IMR-90 (cell line): Measurements from ENCODE around the gene SNAPIN. TPM values are rescaled to one million over a fixed set of nuclear protein-coding genes. Genes with fewer than 3 reads are reported as not detected.
A peak's percentile ranks its signal among the peaks of the same experiment; 100 is the strongest.

ENCODE experiments used
- ATAC-seq: fragments of 200-7000 bp; cut with Tn5 transposase; 2 replicates; pipeline ENCODE4 v1.9.1; 2020; ENCODE audit warnings: low read depth, mild to moderate bottlenecking, moderate library complexity
- BruUV-seq: library from RNA; stranded (reverse); fragments of 400-500 nt; replicated peaks from 2 replicates; lab custom pipeline; 2021; lab: Mats Ljungman, UMichigan
- CTCF ChIA-PET: fragments of 300-600 bp; formaldehyde crosslinking; extraction: SDS; loops from one replicate; lab custom pipeline; 2021; ENCODE audit warnings: antibody characterized with exemption; lab: Yijun Ruan, JAX
- POLR2A ChIA-PET: fragments of 300-600 bp; sonication (Branson Sonifier 250); formaldehyde crosslinking; loops from one replicate; lab custom pipeline; 2022; ENCODE audit warnings: antibody characterized with exemption; ENCODE audit not compliant: unreplicated experiment; lab: Charles Lee
- DNase-seq: peaks from one replicate; pipeline ENCODE4 v3.0.0; 2013
- H2AFZ ChIP-seq: replicated peaks from 2 replicates; pipeline ENCODE3; 2013; ENCODE audit warnings: low read length, mild to moderate bottlenecking; ENCODE audit not compliant: poor library complexity
- H2AK5ac ChIP-seq: 2 replicates; pipeline ENCODE4 v1.6.1; 2013; ENCODE audit warnings: low read depth, low read length, inconsistent platforms
- H2AK9ac ChIP-seq: replicated peaks from 2 replicates; pipeline ENCODE3; 2013; ENCODE audit warnings: mild to moderate bottlenecking, low read depth, low read length, moderate library complexity; ENCODE audit not compliant: poor library complexity
- H2BK120ac ChIP-seq: 2 replicates; pipeline ENCODE4 v1.6.1; 2013; ENCODE audit warnings: low read depth, low read length, inconsistent platforms
- H2BK15ac ChIP-seq: 3 replicates; pipeline ENCODE4 v1.6.1; 2013; ENCODE audit warnings: low read depth, low read length, inconsistent platforms
- H2BK20ac ChIP-seq: 2 replicates; pipeline ENCODE4 v1.6.1; 2013; ENCODE audit warnings: low read depth, mild to moderate bottlenecking, inconsistent platforms, low read length, moderate library complexity
- H2BK5ac ChIP-seq: 2 replicates; pipeline ENCODE4 v1.6.1; 2013; ENCODE audit warnings: mild to moderate bottlenecking, low read depth, low read length, inconsistent platforms; ENCODE audit not compliant: poor library complexity, severe bottlenecking
- H3K14ac ChIP-seq: replicated peaks from 2 replicates; pipeline ENCODE4 v1.6.1; 2013; ENCODE audit warnings: low read depth, low read length, inconsistent platforms
- H3K18ac ChIP-seq: 2 replicates; pipeline ENCODE4 v1.6.1; 2013; ENCODE audit warnings: low read depth, low read length, control low read depth
- H3K23ac ChIP-seq: 2 replicates; pipeline ENCODE4 v1.6.1; 2013; ENCODE audit warnings: low read depth, low read length, inconsistent platforms
- H3K27ac ChIP-seq: 2 replicates; pipeline ENCODE4 v1.5.1; 2013; ENCODE audit warnings: mild to moderate bottlenecking, control low read depth, low read length; ENCODE audit not compliant: insufficient read depth
- H3K27me3 ChIP-seq: 2 replicates; pipeline ENCODE4 v1.6.1; 2013; ENCODE audit warnings: low read length; ENCODE audit not compliant: control insufficient read depth, insufficient read depth
- H3K36me3 ChIP-seq: 2 replicates; pipeline ENCODE4 v1.6.1; 2013; ENCODE audit warnings: low read length, mixed read lengths; ENCODE audit not compliant: control insufficient read depth, insufficient read depth
- H3K4ac ChIP-seq: 2 replicates; pipeline ENCODE4 v1.6.1; 2013; ENCODE audit warnings: low read depth, low read length, inconsistent platforms
- H3K4me1 ChIP-seq: 2 replicates; pipeline ENCODE4 v1.6.1; 2013; ENCODE audit warnings: low read length, mixed read lengths; ENCODE audit not compliant: control insufficient read depth, insufficient read depth
- H3K4me2 ChIP-seq: 2 replicates; pipeline ENCODE4 v1.6.1; 2013; ENCODE audit warnings: low read depth, mild to moderate bottlenecking, control low read depth, low read length, moderate library complexity
- H3K4me3 ChIP-seq: 2 replicates; pipeline ENCODE4 v1.5.1; 2013; ENCODE audit warnings: low read depth, mild to moderate bottlenecking, control low read depth, low read length, moderate library complexity; ENCODE audit not compliant: insufficient read depth
- H3K56ac ChIP-seq: 2 replicates; pipeline ENCODE4 v1.6.1; 2013; ENCODE audit warnings: low read length, inconsistent platforms; ENCODE audit not compliant: insufficient read depth; ENCODE audit errors: extremely low read depth
- H3K79me1 ChIP-seq, 2 experiments: 2 replicates each; pipeline ENCODE4 v1.6.1; 2013; ENCODE audit warnings: low read length in 2 of 2, inconsistent platforms in 1 of 2, low read depth in 1 of 2
- H3K9ac ChIP-seq: 2 replicates; pipeline ENCODE4 v1.6.1; 2013; ENCODE audit warnings: low read depth, low read length, control low read depth
- H3K9me1 ChIP-seq: 2 replicates; pipeline ENCODE4 v1.6.1; 2013; ENCODE audit warnings: low read length, inconsistent platforms; ENCODE audit not compliant: insufficient read depth
- H3K9me3 ChIP-seq: 2 replicates; pipeline ENCODE4 v1.6.1; 2013; ENCODE audit warnings: low read length; ENCODE audit not compliant: control insufficient read depth, insufficient read depth
- H4K20me1 ChIP-seq: 2 replicates; pipeline ENCODE4 v1.6.1; 2013; ENCODE audit warnings: low read length, inconsistent platforms; ENCODE audit not compliant: insufficient read depth
- H4K5ac ChIP-seq: 2 replicates; pipeline ENCODE4 v1.6.1; 2013; ENCODE audit warnings: mild to moderate bottlenecking, low read depth, low read length, control low read depth
- H4K8ac ChIP-seq, 2 experiments: 2 replicates each; pipeline ENCODE4 v1.6.1; 2013; ENCODE audit warnings: low read depth in 2 of 2, low read length in 2 of 2, control low read depth in 1 of 2, inconsistent platforms in 1 of 2
- H4K91ac ChIP-seq: 2 replicates; pipeline ENCODE4 v1.6.1; 2013; ENCODE audit warnings: low read depth, low read length, inconsistent platforms; ENCODE audit not compliant: insufficient read depth
- BHLHE40 ChIP-seq: fragments of 150-350 bp; IDR thresholded peaks from 2 replicates; pipeline ENCODE4 v1.6.1; 2016; ENCODE audit warnings: mild to moderate bottlenecking, low read depth, low read length
- CEBPB ChIP-seq: IDR thresholded peaks from 2 replicates; pipeline ENCODE4 v1.6.1; 2012; ENCODE audit warnings: low read depth, low read length, improper control_type of control experiment
- CHD1 ChIP-seq: IDR thresholded peaks from 2 replicates; pipeline ENCODE4 v1.6.1; 2012; ENCODE audit warnings: low read depth, low read length, improper control_type of control experiment
- FOS ChIP-seq: fragments of 150-350 bp; IDR thresholded peaks from 2 replicates; pipeline ENCODE4 v1.6.1; 2016; ENCODE audit warnings: low read depth, low read length
- MAZ ChIP-seq: IDR thresholded peaks from 2 replicates; pipeline ENCODE4 v1.6.1; 2012; ENCODE audit warnings: low read depth, mild to moderate bottlenecking, low read length, improper control_type of control experiment, moderate library complexity, borderline replicate concordance
- MXI1 ChIP-seq: IDR thresholded peaks from 2 replicates; pipeline ENCODE4 v1.6.1; 2012; ENCODE audit warnings: low read depth, mild to moderate bottlenecking, low read length, moderate library complexity, borderline replicate concordance
- NFE2L2 ChIP-seq: fragments of 150-350 bp; IDR thresholded peaks from 2 replicates; pipeline ENCODE4 v1.6.1; 2016; ENCODE audit warnings: low read depth, mild to moderate bottlenecking, low read length
- POLR2A ChIP-seq: IDR thresholded peaks from 2 replicates; pipeline ENCODE4 v1.6.1; 2012; ENCODE audit warnings: mild to moderate bottlenecking, low read depth, low read length
- RCOR1 ChIP-seq: IDR thresholded peaks from 2 replicates; pipeline ENCODE4 v1.6.1; 2012; ENCODE audit warnings: mild to moderate bottlenecking, low read length, improper control_type of control experiment; ENCODE audit not compliant: insufficient replicate concordance
- RFX5 ChIP-seq: IDR thresholded peaks from 2 replicates; pipeline ENCODE4 v1.8.0; 2012; ENCODE audit warnings: low read depth, mild to moderate bottlenecking, low read length, moderate library complexity
- SMC3 ChIP-seq: fragments of 150-350 bp; IDR thresholded peaks from 2 replicates; pipeline ENCODE4 v1.6.1; 2016; ENCODE audit warnings: low read depth, mild to moderate bottlenecking, antibody characterized with exemption, low read length, moderate library complexity
- WGBS, 2 experiments: methylation state at CpG; one replicate each; pipeline versions ENCODE4 v1.1.5 to v1.1.7; 2013; ENCODE audit warnings: missing lambda C conversion rate in 2 of 2; ENCODE audit not compliant: insufficient read length in 1 of 2; ENCODE audit errors: extremely low coverage in 2 of 2; 5-methylcytosine and 5-hydroxymethylcytosine counted together
- dilution Hi-C: fragments of 300-500 bp; cut with HindIII; formaldehyde crosslinking; loops from one replicate; pipeline ENCODE4 v1.14.3; 2018; ENCODE audit warnings: low sequenced_read_pairs; ENCODE audit not compliant: unreplicated experiment
- in situ Hi-C: fragments of 300-500 bp; cut with MboI; formaldehyde crosslinking; loops from 3 replicates; pipeline ENCODE4 v1.14.3; 2019; ENCODE audit warnings: low sequenced_read_pairs, inconsistent platforms, mixed read lengths
- intact Hi-C: fragments of 100-400 bp; cut with micrococcal nuclease; formaldehyde crosslinking; loops from 2 replicates; pipeline ENCODE4 v1.10.0; 2022
- polyA plus RNA-seq, 3 experiments: library from polyadenylated mRNA; depleted of rRNA; stranded (reverse); fragments of >200 nt; gene quantifications; 2 replicates each; pipeline ENCODE4 v1.2.3, GENCODE V29; 2012; ENCODE audit warnings: low replicate concordance in 1 of 3
- total RNA-seq: library from RNA; depleted of rRNA; stranded (reverse); fragments of >200 nt; gene quantifications from 2 replicates; pipeline ENCODE4 v1.2.3, GENCODE V29; 2012
- TF ChIP-seq, protein P1 (sequence below): fragments of 150-350 bp; IDR thresholded peaks from 2 replicates; pipeline ENCODE4 v1.6.1; 2016; ENCODE audit warnings: low read depth, mild to moderate bottlenecking, low read length, moderate library complexity, borderline replicate concordance
- TF ChIP-seq, protein P2 (sequence below): fragments of 150-350 bp; IDR thresholded peaks from 2 replicates; pipeline ENCODE4 v1.6.1; 2017; ENCODE audit warnings: mild to moderate bottlenecking, antibody characterized with exemption, low read length, low read depth
- TF ChIP-seq, protein P3 (sequence below): conservative IDR thresholded peaks from 2 replicates; pipeline ENCODE4 v1.5.1; 2012; ENCODE audit warnings: mild to moderate bottlenecking, low read depth, low read length, improper control_type of control experiment

Gene SNAPIN
- total and polyA plus RNA-seq, 2 of the 4 experiments (the other 2 are of a cell fraction) = 37.4 to 40.9 TPM

DNA sequence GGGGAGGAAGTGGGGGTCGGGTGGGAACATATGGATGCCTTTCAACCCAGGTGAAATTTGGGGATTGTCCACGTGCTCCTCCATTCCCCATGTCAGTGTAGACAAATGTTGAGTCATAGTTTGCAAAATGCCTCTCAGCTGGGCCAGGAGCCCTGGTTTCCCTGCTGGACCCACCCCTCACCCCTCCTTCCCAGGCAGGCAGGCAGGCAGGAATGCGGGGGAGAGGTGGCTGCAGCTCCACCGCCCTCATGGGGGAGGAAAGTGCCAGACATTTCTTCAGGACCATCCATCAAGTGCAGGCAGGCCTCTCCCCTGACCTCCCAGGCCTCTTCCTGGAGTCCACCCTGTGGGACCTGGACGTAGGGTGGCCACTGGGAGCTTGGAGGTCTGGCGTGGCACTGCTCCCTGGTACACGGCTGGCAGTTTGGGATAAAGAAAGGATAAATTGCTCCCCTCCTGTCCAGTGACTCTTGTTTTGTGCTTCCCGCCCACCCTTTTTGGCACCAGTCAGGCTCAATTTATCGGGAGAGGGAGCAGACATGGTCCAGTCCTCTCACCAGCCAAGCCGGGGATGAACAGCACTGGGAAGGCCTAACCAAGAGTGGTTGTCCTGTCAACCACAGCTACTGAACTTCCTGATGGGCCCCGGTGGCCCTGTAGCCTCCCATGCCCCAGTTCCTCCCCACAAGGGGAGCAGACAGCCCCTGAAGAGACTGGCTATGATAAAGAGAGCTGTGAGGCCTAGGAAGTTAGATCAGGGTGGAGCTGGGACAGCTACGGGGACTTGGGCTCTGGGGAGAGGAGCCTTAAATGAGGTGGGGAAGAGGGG, 38.9 kb downstream of the SNAPIN start:
- Histone ChIP-seq H3K9ac (no peak overlapping the region), H3K79me1 (no peaks in the 10 kb centered on the region), H2BK20ac (no peak overlapping the region), H3K9me1 (no peaks in the 10 kb centered on the region), H3K18ac (no peak overlapping the region), H2AFZ (peak overlapping the region; percentile 84), H3K4me2 (no peak overlapping the region), H2BK5ac (no peak overlapping the region), H3K4me1 (peaks cover 2% of the 10 kb centered on the region), H4K8ac (peak overlapping the region in 1 of 2 experiments; percentile 16; a peak in 2 of 4 replicates), H3K14ac (no peak overlapping the region), H3K27me3 (peaks cover 5% of the 10 kb centered on the region; the same call in 1 of the 2 replicates), H4K5ac (peak overlapping the region; percentile 46; the same call in 1 of the 2 replicates), H3K4me3 (no peak overlapping the region), H4K20me1 (no peaks in the 10 kb centered on the region), H2AK5ac (no peak overlapping the region; the same call in 1 of the 2 replicates), H3K27ac (no peak overlapping the region), H2BK15ac (no peak overlapping the region), H3K9me3 (no peaks in the 10 kb centered on the region), H3K36me3 (no peaks in the 10 kb centered on the region), H4K91ac (no peak overlapping the region), H2AK9ac (peak overlapping the region; percentile 58), H3K56ac (no peak overlapping the region), H3K4ac (no peak overlapping the region), H3K23ac (no peak overlapping the region), H2BK120ac (no peak overlapping the region)
- in situ Hi-C loops (no loop called here), dilution Hi-C loops (no loop called here), intact Hi-C loops (no loop called here)
- ATAC-seq = peak; percentile 53
- ChIA-PET POLR2A (interaction anchor here (0.5 kb wide), 1 partner anchor 10 kb away, joined by 5 read pairs; no protein-coding TSS in a partner anchor), CTCF (interaction anchor here (1.2 kb wide), 1 partner anchor 51 kb away, joined by 3 read pairs; no protein-coding TSS in a partner anchor)
- BruUV-seq = no TSS peak
- 88% methylated on average over 3 of the region's 12 CpGs; no CpG with 5 or more reads in 1 of the 2 experiments for WGBS, 2 experiments
- DNase-seq = no peak
- TF ChIP-seq RCOR1 (no peak), MXI1 (no peak), RFX5 (no peak), CEBPB (no peak), FOS (no peak), MAZ (no peak), BHLHE40 (no peak), CHD1 (no peak), NFE2L2 (no peak), POLR2A (no peak), SMC3 (no peak)
- TF ChIP-seq, protein P1, sequence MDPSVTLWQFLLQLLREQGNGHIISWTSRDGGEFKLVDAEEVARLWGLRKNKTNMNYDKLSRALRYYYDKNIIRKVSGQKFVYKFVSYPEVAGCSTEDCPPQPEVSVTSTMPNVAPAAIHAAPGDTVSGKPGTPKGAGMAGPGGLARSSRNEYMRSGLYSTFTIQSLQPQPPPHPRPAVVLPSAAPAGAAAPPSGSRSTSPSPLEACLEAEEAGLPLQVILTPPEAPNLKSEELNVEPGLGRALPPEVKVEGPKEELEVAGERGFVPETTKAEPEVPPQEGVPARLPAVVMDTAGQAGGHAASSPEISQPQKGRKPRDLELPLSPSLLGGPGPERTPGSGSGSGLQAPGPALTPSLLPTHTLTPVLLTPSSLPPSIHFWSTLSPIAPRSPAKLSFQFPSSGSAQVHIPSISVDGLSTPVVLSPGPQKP = no peak
- TF ChIP-seq, protein P2, sequence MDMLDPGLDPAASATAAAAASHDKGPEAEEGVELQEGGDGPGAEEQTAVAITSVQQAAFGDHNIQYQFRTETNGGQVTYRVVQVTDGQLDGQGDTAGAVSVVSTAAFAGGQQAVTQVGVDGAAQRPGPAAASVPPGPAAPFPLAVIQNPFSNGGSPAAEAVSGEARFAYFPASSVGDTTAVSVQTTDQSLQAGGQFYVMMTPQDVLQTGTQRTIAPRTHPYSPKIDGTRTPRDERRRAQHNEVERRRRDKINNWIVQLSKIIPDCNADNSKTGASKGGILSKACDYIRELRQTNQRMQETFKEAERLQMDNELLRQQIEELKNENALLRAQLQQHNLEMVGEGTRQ = no peak
- TF ChIP-seq, protein P3, sequence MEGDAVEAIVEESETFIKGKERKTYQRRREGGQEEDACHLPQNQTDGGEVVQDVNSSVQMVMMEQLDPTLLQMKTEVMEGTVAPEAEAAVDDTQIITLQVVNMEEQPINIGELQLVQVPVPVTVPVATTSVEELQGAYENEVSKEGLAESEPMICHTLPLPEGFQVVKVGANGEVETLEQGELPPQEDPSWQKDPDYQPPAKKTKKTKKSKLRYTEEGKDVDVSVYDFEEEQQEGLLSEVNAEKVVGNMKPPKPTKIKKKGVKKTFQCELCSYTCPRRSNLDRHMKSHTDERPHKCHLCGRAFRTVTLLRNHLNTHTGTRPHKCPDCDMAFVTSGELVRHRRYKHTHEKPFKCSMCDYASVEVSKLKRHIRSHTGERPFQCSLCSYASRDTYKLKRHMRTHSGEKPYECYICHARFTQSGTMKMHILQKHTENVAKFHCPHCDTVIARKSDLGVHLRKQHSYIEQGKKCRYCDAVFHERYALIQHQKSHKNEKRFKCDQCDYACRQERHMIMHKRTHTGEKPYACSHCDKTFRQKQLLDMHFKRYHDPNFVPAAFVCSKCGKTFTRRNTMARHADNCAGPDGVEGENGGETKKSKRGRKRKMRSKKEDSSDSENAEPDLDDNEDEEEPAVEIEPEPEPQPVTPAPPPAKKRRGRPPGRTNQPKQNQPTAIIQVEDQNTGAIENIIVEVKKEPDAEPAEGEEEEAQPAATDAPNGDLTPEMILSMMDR = no peak
